Measurements from ENCODE around the gene CES2. TPM values are rescaled to one million over a fixed set of nuclear protein-coding genes. Genes with fewer than 3 reads are reported as not detected.
"Not testable (repeated sequence)": the region's sequence is repeated elsewhere in the genome, so short reads cannot be mapped to it uniquely, and the experiment has no call there.

Gene CES2
- 10 to 100 TPM; 22.3 to 28.6 (median 26.0) TPM for polyA plus RNA-seq (ENCODE audit: insufficient read length in 10 of 10)
- long read RNA-seq, donor 1, partial matches to known transcripts = 0 of 3 reads
- long read RNA-seq, donor 1, other reads (novel, unspliced or antisense) = 0 of 3 reads
- long read RNA-seq, donor 2 = 0 reads
- long read RNA-seq, donor 3 = 0 reads
- long read RNA-seq, donor 4, partial matches to known transcripts = 0 of 2 reads
- long read RNA-seq, donor 4, other reads (novel, unspliced or antisense) = 0 of 2 reads
- long read RNA-seq, donor 5, partial matches to known transcripts = 0 of 7 reads
- long read RNA-seq, donor 5, other reads (novel, unspliced or antisense) = 0 of 7 reads
- long read RNA-seq, donor 6, transcript CES2-201 (12 exons, 3,927 nt) = major isoform, 6 of 22 reads
- long read RNA-seq, donor 6, partial matches to known transcripts = 16 of 22 reads
- long read RNA-seq, donor 6, other reads (novel, unspliced or antisense) = 0 of 22 reads
- long read RNA-seq, donor 7, partial matches to known transcripts = 0 of 3 reads
- long read RNA-seq, donor 7, other reads (novel, unspliced or antisense) = 0 of 3 reads
- long read RNA-seq, donor 8, transcript CES2-201 (12 exons, 3,927 nt) = major isoform, 5 of 128 reads
- long read RNA-seq, donor 8, partial matches to known transcripts = 30 of 128 reads
- long read RNA-seq, donor 8, other reads (novel, unspliced or antisense) = 93 of 128 reads
- long read RNA-seq, donor 9 = 0 reads

- DNase-seq = peak in 1 of 3 donors; percentile 41
These were observed at the start of gene CES2 for GRCh38 chr16:66935314-66936011. Gene CES2 (plus strand): TSS chr16:66935516. CDS start chr16:66935636, 120 bp downstream.

GRCh38 chr16:66886321-66886720 lies 49.0 kb upstream of the CES2 start:
- no peak for DNase-seq

- no peak for DNase-seq
These were observed 48.4 kb upstream of the CES2 start for GRCh38 chr16:66886914-66887313.

- DNase-seq = no peak
These were observed 46.4 kb upstream of the CES2 start for GRCh38 chr16:66888647-66889615.

- no peak for DNase-seq
These were observed 45.7 kb upstream of the CES2 start for GRCh38 chr16:66889622-66890021.

- DNase-seq = no peak
These were observed 44.5 kb upstream of the CES2 start for GRCh38 chr16:66890799-66891198.

- DNase-seq = no peak
These were observed 44.0 kb upstream of the CES2 start for GRCh38 chr16:66891360-66891759.

- DNase-seq = no peak
These were observed 43.5 kb upstream of the CES2 start for GRCh38 chr16:66891797-66892196.

- no peak for DNase-seq
These were observed 41.3 kb upstream of the CES2 start for GRCh38 chr16:66894055-66894454.

GRCh38 chr16:66894948-66895688 lies 40.2 kb upstream of the CES2 start:
- peak; percentile 57 to 85 (median 77) for DNase-seq

- no peak for DNase-seq
These were observed 39.7 kb upstream of the CES2 start for GRCh38 chr16:66895689-66895979.

- DNase-seq = no peak
These were observed 39.3 kb upstream of the CES2 start for GRCh38 chr16:66895999-66896398.

GRCh38 chr16:66896682-66897081 lies 38.6 kb upstream of the CES2 start:
- DNase-seq = not testable (repeated sequence)

GRCh38 chr16:66898207-66898606 lies 37.1 kb upstream of the CES2 start:
- DNase-seq = no peak

GRCh38 chr16:66898933-66899309 lies 36.4 kb upstream of the CES2 start:
- DNase-seq = no peak

GRCh38 chr16:66899310-66899944 lies 35.9 kb upstream of the CES2 start:
- no peak for DNase-seq

GRCh38 chr16:66899945-66900710 lies 35.2 kb upstream of the CES2 start:
- DNase-seq = peak in 2 of 3 donors; percentile 44 to 58

GRCh38 chr16:66900721-66901441 lies 34.4 kb upstream of the CES2 start:
- DNase-seq = peak in 1 of 3 donors; percentile 43

GRCh38 chr16:66901626-66902025 lies 33.7 kb upstream of the CES2 start:
- no peak for DNase-seq

Data from muscle of back (tissue), 13 donors.